ENCODE results near the gene PFN1. TPM values are rescaled to one million over a fixed set of nuclear protein-coding genes. Genes with fewer than 3 reads are reported as not detected.
"Not testable (repeated sequence)": the region's sequence is repeated elsewhere in the genome, so short reads cannot be mapped to it uniquely, and the experiment has no call there.

The PFN1 gene
- total RNA-seq, 1 donor from 2014 or later: 509 TPM

DNA sequence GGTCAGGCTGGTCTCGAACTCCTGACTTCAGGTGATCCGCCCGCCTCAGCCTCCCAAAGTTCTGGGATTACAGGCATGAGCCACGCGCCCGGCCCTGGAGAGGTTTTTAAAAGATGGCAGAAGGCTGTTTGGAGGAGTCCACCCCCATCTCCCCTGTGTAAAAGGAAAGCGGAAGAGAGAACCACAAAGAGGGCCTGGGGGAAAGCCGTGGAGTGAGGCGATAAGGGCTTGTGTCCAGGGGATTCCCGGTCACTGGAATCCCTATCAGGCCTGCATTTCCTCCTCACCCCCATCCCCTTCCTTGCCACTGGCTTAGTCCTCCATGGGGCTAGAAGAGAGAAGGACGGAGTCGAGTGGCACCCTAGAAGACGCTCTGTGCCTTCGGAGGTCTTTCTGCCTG, 16.4 kb downstream of the PFN1 start, which contains the start of gene GP1BA:
Gene GP1BA, plus strand, starts transcription at position 315 of the 400 bp plus-strand sequence. CDS start 328 bp downstream, outside the sequence.
- Mint-ChIP-seq H3K4me1 (ENCODE audit: unreplicated experiment) (peaks cover 8% of the 10 kb centered on the region), H3K27me3 (ENCODE audit: unreplicated experiment) (no peaks in the 10 kb centered on the region), H3K9me3 (ENCODE audit: unreplicated experiment) (no peaks in the 10 kb centered on the region), H3K27ac (ENCODE audit: unreplicated experiment) (no peak within 1 kb of the TSS), H3K4me3 (ENCODE audit: unreplicated experiment) (no peak within 1 kb of the TSS), H3K36me3 (ENCODE audit: unreplicated experiment) (peaks cover 6% of the 10 kb centered on the region)
- no peak for DNase-seq (ENCODE audit: extremely low spot score, unreplicated experiment)
- TF ChIP-seq CTCF (IDR thresholded peaks at IDR 0.05): no peak

DNA sequence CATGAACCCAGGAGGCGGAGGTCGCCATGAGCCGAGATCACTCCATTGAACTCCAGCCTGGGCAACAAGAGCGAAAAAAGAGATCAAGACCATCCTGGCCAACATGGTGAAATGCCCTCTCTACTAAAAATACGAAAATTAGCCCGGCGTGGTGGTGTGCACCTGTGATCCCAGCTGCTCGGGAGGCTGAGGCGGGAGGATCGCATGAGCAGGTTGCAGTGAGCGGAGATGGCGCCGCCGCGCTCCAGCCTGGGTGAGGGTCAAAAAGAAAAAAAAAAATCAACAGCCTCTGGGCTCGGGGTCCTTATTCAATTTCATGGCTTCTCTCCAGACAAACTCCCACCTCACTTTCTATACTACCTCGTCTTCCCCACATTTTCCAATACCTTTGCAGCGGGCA, 19.4 kb downstream of the PFN1 start:
- DNase-seq (ENCODE audit: extremely low spot score, unreplicated experiment): no peak
- Mint-ChIP-seq H3K36me3 (ENCODE audit: unreplicated experiment) (peaks cover 2% of the 10 kb centered on the region), H3K4me3 (ENCODE audit: unreplicated experiment) (no peak overlapping the region), H3K27me3 (ENCODE audit: unreplicated experiment) (no peaks in the 10 kb centered on the region), H3K27ac (ENCODE audit: unreplicated experiment) (no peak overlapping the region), H3K4me1 (ENCODE audit: unreplicated experiment) (peaks cover 2% of the 10 kb centered on the region), H3K9me3 (ENCODE audit: unreplicated experiment) (no peaks in the 10 kb centered on the region)
- no peak for TF ChIP-seq CTCF (IDR thresholded peaks at IDR 0.05)

GRCh38 chr17:4926577-4927335, 21.6 kb downstream of the PFN1 start:
- H3K27me3 Mint-ChIP-seq (ENCODE audit: unreplicated experiment); H3K36me3 Mint-ChIP-seq (ENCODE audit: unreplicated experiment); H3K9me3 Mint-ChIP-seq (ENCODE audit: unreplicated experiment): not testable (repeated sequence)

GRCh38 chr17:4921320-4921719, 27.0 kb downstream of the PFN1 start:
- H3K4me1 Mint-ChIP-seq (ENCODE audit: unreplicated experiment): no peaks in the 10 kb centered on the region
- no peaks in the 10 kb centered on the region for H3K27me3 Mint-ChIP-seq (ENCODE audit: unreplicated experiment)
- no peak overlapping the region for H3K4me3 Mint-ChIP-seq (ENCODE audit: unreplicated experiment)
- H3K27ac Mint-ChIP-seq (ENCODE audit: unreplicated experiment): no peak overlapping the region
- TF ChIP-seq CTCF (IDR thresholded peaks at IDR 0.05): no peak
- no peaks in the 10 kb centered on the region for H3K36me3 Mint-ChIP-seq (ENCODE audit: unreplicated experiment)
- no peaks in the 10 kb centered on the region for H3K9me3 Mint-ChIP-seq (ENCODE audit: unreplicated experiment)
- no peak for DNase-seq (ENCODE audit: extremely low spot score, unreplicated experiment)

More at GRCh38 chr17:4926577-4927335, 21.6 kb downstream of the PFN1 start:
- not testable (repeated sequence) for H3K4me3 Mint-ChIP-seq (ENCODE audit: unreplicated experiment); H3K27ac Mint-ChIP-seq (ENCODE audit: unreplicated experiment); H3K4me1 Mint-ChIP-seq (ENCODE audit: unreplicated experiment); DNase-seq (ENCODE audit: extremely low spot score, unreplicated experiment)

GRCh38 chr17:4920351-4921048, 27.8 kb downstream of the PFN1 start:
- H3K27ac Mint-ChIP-seq (ENCODE audit: unreplicated experiment): no peak overlapping the region
- TF ChIP-seq CTCF (IDR thresholded peaks at IDR 0.05): no peak
- no peak overlapping the region for H3K4me3 Mint-ChIP-seq (ENCODE audit: unreplicated experiment)
- H3K9me3 Mint-ChIP-seq (ENCODE audit: unreplicated experiment): no peaks in the 10 kb centered on the region
- no peaks in the 10 kb centered on the region for H3K4me1 Mint-ChIP-seq (ENCODE audit: unreplicated experiment)
- no peak for DNase-seq (ENCODE audit: extremely low spot score, unreplicated experiment)
- no peaks in the 10 kb centered on the region for H3K27me3 Mint-ChIP-seq (ENCODE audit: unreplicated experiment)
- H3K36me3 Mint-ChIP-seq (ENCODE audit: unreplicated experiment): no peaks in the 10 kb centered on the region

Data from osteocyte (in vitro differentiated cells).